ENCODE results near the gene PSME1.

The PSME1 gene

DNA sequence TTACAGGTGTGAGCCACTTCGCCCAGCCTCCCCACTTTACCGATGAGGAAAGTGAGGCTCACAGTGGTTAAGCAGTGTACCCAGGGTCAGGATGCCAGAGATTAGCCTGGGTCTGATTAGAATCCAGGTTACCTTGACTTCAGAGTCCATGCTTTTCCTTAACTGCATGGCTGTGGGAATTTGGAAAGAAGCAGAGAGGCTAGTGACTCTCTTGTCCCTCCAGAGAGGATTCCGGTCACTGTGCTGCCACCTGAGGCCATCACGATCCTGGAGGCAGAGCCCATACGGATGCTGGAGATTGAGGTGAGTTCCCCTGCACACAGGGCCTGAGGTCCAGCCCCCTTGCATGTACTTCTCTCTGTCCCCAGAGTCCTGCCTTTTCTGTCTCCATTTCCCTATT lies 40.6 kb downstream of the PSME1 start:
- no peaks in the 10 kb centered on the region for H3K27me3 ChIP-seq (ENCODE audit: insufficient read depth, low read depth)
- no peak overlapping the region for H3K4me2 ChIP-seq
- no peaks in the 10 kb centered on the region for H3K36me3 ChIP-seq (ENCODE audit: insufficient read depth)
- H4K20me1 ChIP-seq (ENCODE audit: insufficient read depth): no peaks in the 10 kb centered on the region
- H3K4me1 ChIP-seq (ENCODE audit: low read depth, poor library complexity, severe bottlenecking): no peaks in the 10 kb centered on the region
- TF ChIP-seq, protein P1, sequence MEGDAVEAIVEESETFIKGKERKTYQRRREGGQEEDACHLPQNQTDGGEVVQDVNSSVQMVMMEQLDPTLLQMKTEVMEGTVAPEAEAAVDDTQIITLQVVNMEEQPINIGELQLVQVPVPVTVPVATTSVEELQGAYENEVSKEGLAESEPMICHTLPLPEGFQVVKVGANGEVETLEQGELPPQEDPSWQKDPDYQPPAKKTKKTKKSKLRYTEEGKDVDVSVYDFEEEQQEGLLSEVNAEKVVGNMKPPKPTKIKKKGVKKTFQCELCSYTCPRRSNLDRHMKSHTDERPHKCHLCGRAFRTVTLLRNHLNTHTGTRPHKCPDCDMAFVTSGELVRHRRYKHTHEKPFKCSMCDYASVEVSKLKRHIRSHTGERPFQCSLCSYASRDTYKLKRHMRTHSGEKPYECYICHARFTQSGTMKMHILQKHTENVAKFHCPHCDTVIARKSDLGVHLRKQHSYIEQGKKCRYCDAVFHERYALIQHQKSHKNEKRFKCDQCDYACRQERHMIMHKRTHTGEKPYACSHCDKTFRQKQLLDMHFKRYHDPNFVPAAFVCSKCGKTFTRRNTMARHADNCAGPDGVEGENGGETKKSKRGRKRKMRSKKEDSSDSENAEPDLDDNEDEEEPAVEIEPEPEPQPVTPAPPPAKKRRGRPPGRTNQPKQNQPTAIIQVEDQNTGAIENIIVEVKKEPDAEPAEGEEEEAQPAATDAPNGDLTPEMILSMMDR (conservative IDR thresholded peaks at IDR 0.05; ENCODE audit: low read depth, low read length): no peak
- no peak overlapping the region for H3K9ac ChIP-seq
- H2AFZ ChIP-seq (ENCODE audit: low read depth): no peak overlapping the region
- H3K79me2 ChIP-seq (ENCODE audit: insufficient read depth, low read depth): no peaks in the 10 kb centered on the region
- no peak overlapping the region for H3K4me3 ChIP-seq (IDR thresholded peaks at IDR 0.05; ENCODE audit: insufficient read depth, low read depth, low read length)
- no peak overlapping the region for H3K27ac ChIP-seq

DNA sequence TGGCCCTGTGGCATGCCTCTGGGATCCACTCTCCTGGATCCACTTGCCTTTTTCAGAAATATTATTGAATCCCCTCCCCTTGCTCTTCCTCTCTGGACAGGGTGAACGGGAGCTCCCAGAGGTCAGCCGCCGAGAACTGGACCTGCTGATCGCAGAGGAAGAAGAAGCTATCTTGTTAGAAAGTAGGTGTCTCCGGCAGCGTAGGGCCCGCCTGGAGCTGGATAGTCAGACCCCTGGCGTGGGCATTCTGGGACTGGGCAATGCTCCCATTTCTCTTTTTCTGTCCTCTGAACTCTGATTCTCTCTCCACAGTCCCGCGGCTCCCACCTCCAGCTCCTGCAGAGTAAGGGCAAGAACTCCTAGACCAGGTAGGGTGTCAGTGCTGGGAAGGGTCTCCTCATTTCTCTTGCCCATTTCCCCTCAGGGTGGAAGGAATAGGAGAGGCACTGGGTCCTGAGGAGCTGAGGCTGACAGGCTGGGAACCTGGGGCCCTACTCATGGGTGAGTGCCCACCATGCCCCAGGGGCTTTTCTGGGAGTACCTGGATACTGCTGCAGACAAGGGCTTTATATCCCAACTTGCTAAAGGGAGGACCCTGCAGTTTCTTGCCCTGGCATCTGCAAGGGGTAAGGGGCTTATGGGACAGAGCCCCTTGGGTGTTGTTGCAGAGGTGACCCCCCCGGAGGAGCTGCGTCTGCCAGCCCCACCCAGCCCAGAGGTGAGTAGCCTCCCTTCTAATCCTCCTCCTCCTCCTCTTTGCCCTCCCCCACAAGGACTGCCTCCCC lies 41.2 kb downstream of the PSME1 start:
- H3K27ac ChIP-seq: no peak overlapping the region
- H4K20me1 ChIP-seq (ENCODE audit: insufficient read depth): no peaks in the 10 kb centered on the region
- no peaks in the 10 kb centered on the region for H3K36me3 ChIP-seq (ENCODE audit: insufficient read depth)
- no peak overlapping the region for H3K4me2 ChIP-seq
- no peak overlapping the region for H3K4me3 ChIP-seq (IDR thresholded peaks at IDR 0.05; ENCODE audit: insufficient read depth, low read depth, low read length)
- no peak overlapping the region for H3K9ac ChIP-seq
- no peaks in the 10 kb centered on the region for H3K27me3 ChIP-seq (ENCODE audit: insufficient read depth, low read depth)
- H3K4me1 ChIP-seq (ENCODE audit: low read depth, poor library complexity, severe bottlenecking): no peaks in the 10 kb centered on the region
- no peaks in the 10 kb centered on the region for H3K79me2 ChIP-seq (ENCODE audit: insufficient read depth, low read depth)
- TF ChIP-seq, protein P1 (conservative IDR thresholded peaks at IDR 0.05; ENCODE audit: low read depth, low read length): no peak
- no peak overlapping the region for H2AFZ ChIP-seq (ENCODE audit: low read depth)

DNA sequence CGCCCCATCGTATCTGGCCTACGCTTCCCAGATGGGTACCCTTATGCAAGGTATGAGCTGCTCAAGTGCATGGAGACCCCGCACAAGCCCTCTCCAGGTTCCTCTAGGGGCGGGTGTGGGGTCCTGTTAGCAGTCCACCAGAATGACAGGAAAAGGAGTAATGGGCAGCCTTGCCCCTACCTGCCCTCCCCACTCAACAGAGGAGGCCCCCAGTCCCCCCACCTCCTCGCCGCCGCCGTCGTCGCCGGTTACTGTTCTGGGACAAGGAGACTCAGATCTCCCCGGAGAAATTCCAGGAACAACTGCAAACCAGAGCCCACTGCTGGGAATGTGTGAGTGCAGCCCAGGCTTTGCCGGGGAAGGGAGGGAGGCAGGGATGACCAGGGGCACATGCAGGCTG lies 41.9 kb downstream of the PSME1 start:
- Histone ChIP-seq H3K36me3 (ENCODE audit: insufficient read depth) (no peaks in the 10 kb centered on the region), H3K9ac (no peak overlapping the region), H4K20me1 (ENCODE audit: insufficient read depth) (no peaks in the 10 kb centered on the region), H3K79me2 (ENCODE audit: insufficient read depth, low read depth) (no peaks in the 10 kb centered on the region), H3K4me1 (ENCODE audit: low read depth, poor library complexity, severe bottlenecking) (no peaks in the 10 kb centered on the region), H3K27ac (no peak overlapping the region), H3K4me3 (IDR thresholded peaks at IDR 0.05; ENCODE audit: insufficient read depth, low read depth, low read length) (no peak overlapping the region), H3K27me3 (ENCODE audit: insufficient read depth, low read depth) (no peaks in the 10 kb centered on the region), H3K4me2 (no peak overlapping the region), H2AFZ (ENCODE audit: low read depth) (no peak overlapping the region)
- TF ChIP-seq, protein P1 (conservative IDR thresholded peaks at IDR 0.05; ENCODE audit: low read depth, low read length): no peak

DNA sequence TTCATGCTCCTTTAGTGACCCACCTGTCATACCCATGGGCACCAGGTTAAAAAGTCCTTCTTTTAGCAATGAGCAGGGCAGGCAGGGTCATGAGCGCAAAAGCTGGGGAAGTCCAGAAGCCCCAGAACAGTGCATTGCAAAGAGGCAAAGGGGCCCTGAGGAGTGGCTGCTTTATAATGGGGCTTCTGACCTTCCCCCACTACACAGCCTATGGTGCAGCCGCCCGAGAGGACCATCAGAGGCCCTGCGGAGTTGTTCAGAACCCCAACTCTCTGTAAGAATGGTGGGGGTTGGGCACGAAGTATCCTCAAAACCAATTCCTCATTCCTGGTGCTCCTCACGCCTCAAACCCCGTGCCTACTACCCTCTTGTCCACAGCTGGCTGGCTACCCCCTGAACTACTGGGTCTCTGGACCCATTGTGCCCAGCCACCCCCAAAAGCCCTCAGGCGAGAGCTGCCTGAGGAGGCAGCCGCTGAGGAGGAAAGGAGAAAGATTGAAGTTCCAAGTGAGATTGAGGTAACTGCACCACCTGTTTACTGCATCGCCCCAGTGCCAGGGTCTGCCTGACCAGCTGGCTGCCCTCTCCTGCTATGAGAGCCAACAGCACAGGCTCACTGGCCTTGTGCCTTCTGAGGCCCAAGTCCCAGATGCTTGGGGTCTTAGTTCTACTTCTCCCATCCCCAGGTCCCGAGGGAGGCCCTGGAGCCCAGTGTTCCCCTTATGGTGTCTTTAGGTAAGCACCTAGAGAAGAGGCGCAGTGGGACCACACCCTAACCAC lies 42.6 kb downstream of the PSME1 start:
- no peaks in the 10 kb centered on the region for H3K36me3 ChIP-seq (ENCODE audit: insufficient read depth)
- H3K9ac ChIP-seq: no peak overlapping the region

More for the DNA sequence above, 42.6 kb downstream of the PSME1 start:
- no peak overlapping the region for H3K4me2 ChIP-seq
- H2AFZ ChIP-seq (ENCODE audit: low read depth): no peak overlapping the region
- no peaks in the 10 kb centered on the region for H4K20me1 ChIP-seq (ENCODE audit: insufficient read depth)
- H3K27me3 ChIP-seq (ENCODE audit: insufficient read depth, low read depth): no peaks in the 10 kb centered on the region
- no peak overlapping the region for H3K27ac ChIP-seq
- H3K79me2 ChIP-seq (ENCODE audit: insufficient read depth, low read depth): no peaks in the 10 kb centered on the region
- TF ChIP-seq, protein P1 (conservative IDR thresholded peaks at IDR 0.05; ENCODE audit: low read depth, low read length): no peak
- H3K4me1 ChIP-seq (ENCODE audit: low read depth, poor library complexity, severe bottlenecking): no peaks in the 10 kb centered on the region
- no peak overlapping the region for H3K4me3 ChIP-seq (IDR thresholded peaks at IDR 0.05; ENCODE audit: insufficient read depth, low read depth, low read length)
